DMS153 treated with DMSO at 0.1 percent for 48 hours (cell line): ENCODE results near the gene EPHB1.
"Not testable (repeated sequence)": the region's sequence is repeated elsewhere in the genome, so short reads cannot be mapped to it uniquely, and the experiment has no call there.

Experiments
- DNase-seq: peaks from one replicate; lab custom pipeline; 2025; ENCODE audit not compliant: unreplicated experiment; lab: John Stamatoyannopoulos, UW

The EPHB1 gene

GRCh38 chr3:135034891-135035440 is 239.9 kb downstream of the EPHB1 start:
- DNase-seq = no peak

GRCh38 chr3:135038186-135038585 is 243.1 kb downstream of the EPHB1 start:
- no peak for DNase-seq

GRCh38 chr3:135039536-135039935 is 244.5 kb downstream of the EPHB1 start:
- DNase-seq = not testable (repeated sequence)

DNA sequence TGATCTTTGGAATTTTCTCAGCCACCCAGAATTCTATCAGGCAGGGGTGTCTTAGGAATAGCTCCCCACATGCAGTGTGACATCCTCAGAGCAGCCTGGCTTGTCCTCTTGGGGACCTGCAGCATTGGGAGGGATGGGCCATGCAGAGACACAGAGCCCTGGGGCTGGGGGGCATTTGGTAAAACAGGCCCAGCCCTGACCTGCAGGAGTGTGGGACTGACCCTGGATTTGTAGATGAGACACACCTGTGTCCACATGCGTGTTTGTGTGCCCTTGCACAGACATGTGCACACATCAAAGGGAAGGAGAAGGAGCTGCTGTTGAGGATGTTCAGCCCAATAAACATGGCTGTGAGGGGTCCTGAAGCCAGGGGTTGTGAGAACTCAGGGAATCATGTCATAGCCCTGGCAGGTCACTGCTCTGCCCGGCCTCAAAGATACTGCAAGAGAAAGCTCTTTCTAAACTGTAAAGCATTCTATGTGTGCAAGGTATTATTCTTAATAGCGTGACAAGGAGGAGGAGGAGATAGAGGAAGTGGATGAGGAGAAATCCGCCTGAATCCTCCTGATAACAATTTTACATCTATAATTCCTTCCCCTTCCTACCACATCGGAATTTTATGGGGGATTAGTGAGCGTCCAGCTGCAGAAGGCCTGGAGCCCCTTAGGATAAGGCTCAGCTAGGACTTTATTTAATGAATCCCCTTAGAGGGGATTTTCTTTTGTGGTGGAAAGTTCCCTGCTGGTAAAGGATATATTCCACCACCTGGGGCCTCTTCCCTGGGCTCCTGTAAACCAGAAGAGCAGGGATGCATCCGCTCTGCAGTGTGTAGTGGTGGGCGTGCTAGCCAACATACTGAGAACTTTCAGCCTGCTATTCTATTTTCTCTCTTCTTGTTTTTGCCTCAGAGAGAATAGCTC is 245.5 kb downstream of the EPHB1 start:
- DNase-seq = no peak

DNA sequence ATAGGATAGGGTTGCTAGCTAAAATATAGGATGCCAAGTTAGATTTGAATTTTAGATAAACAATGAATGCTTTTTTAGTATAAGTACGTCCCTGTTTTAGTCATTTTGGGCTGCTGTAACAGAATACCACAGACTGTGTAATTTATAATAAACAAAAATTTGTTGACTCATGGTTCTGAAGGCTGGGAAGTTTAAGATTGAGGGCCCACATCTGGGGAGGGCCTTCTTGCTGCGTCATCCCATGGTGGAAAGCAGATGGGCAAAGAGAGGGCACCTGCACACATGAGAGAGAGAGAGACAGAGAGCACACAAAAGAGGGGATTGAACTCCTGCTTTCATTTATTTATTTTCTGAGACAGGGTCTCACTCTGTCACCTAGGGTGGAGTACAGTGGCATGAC is 246.5 kb downstream of the EPHB1 start:
- no peak for DNase-seq

DNA sequence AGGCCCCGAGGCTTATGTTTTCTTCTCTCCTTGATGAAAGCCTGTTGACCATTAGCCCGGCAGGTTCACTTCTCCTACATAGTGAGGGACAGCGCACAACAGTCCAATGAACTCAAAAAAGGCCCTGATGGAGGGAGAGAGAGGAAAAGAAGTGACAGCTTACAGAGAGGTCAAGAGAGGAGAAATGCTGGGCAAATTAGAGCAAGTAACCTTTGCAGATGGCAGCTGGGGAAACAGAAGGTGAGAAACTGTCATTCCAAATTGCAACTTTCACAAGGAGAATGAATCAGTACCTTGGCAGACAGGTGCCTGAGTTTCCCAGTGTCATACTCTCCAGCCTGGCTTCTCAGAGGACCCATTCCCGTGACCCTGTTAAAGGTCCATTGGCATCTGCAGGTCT is 252.0 kb downstream of the EPHB1 start:
- no peak for DNase-seq

GRCh38 chr3:135050536-135050935 is 255.5 kb downstream of the EPHB1 start:
- no peak for DNase-seq

DNA sequence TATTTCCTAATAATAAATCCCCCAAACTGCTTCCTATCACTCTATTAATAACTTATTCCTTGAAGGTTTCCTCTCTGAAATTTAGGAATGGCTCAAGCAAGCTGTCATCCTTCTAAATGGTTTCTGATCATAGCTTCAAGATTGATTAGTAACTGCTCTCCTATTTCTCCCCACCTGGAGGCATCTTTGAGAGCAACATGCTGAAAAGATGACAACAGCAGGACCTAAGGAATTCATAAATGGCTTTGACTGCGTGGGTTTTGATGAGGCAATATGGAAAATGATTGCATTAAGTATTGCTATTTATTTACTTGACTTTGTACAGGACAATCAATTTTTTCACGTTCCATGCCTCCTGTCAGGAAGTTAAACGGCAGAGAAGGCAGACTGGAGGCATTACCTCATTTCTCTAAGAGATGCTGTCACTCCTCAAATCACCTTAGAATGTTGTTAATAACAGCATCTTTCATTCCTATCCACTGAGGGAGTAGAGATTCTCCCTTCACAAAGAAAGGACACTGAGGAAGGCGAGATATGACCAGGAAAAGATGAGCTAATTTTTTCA is 256.4 kb downstream of the EPHB1 start:
- DNase-seq = no peak

- no peak for DNase-seq
Measured at GRCh38 chr3:135055449-135055848, 260.4 kb downstream of the EPHB1 start.

DNA sequence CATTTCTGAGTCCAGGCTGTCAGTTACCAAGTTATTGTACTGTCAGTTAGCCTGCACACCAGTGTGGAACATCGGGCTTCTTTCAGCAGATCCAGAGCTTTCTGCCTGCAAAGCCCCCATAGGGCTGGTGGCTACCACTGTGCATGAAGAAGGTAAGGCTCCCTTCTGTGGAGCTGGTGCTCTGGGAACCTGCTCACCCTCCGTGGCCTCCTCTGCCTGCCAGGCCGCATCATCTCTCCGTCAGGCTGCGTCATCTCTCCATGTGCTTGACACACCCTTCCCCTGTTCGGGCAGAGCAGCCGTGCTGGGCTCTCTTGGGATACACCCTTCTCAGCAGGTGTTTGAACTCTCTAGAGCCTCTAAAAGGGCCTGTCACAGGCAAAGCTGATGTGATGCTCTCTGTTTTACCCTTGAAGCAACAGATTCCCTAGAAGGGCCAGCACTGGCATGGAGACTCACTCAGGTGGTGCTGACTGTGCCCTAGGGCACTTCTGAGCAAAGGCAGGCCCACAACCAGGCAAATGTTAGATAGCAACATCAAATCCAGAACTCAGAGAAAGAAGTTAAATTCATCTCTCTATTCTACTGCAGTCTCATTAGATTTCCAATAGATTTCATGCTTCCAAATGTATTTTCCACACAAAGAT is 261.1 kb downstream of the EPHB1 start:
- DNase-seq = peak; percentile 65

- DNase-seq = no peak
Measured at GRCh38 chr3:135056733-135057310, 261.8 kb downstream of the EPHB1 start.

GRCh38 chr3:135057996-135058395 is 262.9 kb downstream of the EPHB1 start:
- DNase-seq = no peak

GRCh38 chr3:135059580-135059979 is 264.5 kb downstream of the EPHB1 start:
- no peak for DNase-seq

- peak; percentile 90 for DNase-seq
Measured at GRCh38 chr3:135066844-135067727, 272.0 kb downstream of the EPHB1 start.

GRCh38 chr3:135068011-135068410 is 273.0 kb downstream of the EPHB1 start:
- no peak for DNase-seq

- DNase-seq = no peak
Measured at GRCh38 chr3:135069406-135069805, 274.3 kb downstream of the EPHB1 start.

DNA sequence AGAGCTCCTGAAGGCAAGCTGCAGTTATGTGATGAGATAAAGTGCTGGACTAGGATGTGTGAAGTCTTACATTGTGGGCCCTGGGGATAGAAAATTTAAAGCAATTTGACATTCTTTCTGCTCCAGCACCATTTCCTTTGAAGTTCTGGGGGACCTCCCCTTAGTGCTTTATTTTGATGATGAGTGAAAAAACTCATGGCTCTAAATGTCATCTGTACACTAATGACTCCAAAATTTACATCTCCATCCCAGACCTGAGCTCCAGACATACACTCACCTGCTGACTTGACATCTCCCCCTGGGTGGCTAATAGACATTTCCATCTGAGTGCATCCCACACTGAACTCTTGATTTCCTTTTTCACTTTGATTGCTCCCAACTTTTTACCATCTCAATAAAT is 276.4 kb downstream of the EPHB1 start:
- DNase-seq = no peak

DNA sequence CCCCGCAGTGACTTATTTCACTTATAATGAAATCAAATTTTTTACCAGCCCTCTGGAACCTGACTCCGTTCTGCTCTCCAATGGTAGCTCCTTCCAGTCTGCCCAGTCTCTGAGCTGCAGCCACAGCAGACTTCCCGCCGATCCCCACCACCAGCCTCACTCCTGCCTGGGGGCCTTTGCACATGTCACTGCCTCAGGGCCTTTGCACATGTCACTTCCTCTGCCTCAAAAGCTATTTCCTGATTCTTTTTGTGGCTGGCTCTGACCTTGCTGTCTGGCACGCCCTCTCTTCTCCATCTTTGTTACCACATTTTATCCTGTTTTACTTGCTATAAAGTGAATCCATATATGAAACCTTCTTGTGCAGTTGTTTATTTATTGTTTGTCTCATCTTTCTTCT is 277.4 kb downstream of the EPHB1 start:
- no peak for DNase-seq

- no peak for DNase-seq
Measured at GRCh38 chr3:135075157-135075556, 280.1 kb downstream of the EPHB1 start.

- DNase-seq = no peak
Measured at GRCh38 chr3:135076341-135076740, 281.3 kb downstream of the EPHB1 start.
